Lower leg skin (tissue), 3 donors: ENCODE data around the gene RAMP2.

ENCODE experiments used
- POLR2A ChIP-seq, 2 donors: fragments of 450-650 bp; IDR thresholded peaks; one replicate each; pipeline ENCODE4 v1.6.1; 2016 to 2017; ENCODE audit warnings: antibody characterized with exemption in 2 of 2, mild to moderate bottlenecking in 1 of 2, moderate library complexity in 1 of 2
- TF ChIP-seq, protein P1 (sequence below), 3 donors: fragments of 450-650 bp; IDR thresholded peaks; one replicate each; pipeline ENCODE4 v1.5.1; 2016; ENCODE audit warnings: antibody characterized with exemption in 3 of 3, mild to moderate bottlenecking in 3 of 3, moderate library complexity in 2 of 3

DNA sequence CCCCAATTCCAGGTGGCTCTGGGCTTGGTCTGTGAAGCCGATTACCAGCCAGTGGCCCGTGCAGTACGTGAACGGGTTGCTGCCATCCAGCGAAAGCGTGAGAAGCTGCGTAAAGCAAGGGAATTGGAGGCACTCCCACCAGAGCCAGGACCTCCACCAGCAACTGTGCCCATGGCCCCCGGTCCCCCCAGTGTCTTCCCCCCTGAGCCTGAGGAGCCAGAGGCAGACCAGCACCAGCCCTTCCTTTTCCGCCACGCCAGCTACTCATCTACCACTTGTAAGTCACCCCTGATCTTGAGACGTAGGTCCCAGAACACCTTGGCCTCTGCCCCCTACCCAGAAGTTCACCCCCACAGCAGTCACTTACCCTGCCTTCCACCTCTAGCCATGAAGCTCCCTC is 26.2 kb downstream of the RAMP2 start:
- TF ChIP-seq, protein P1, sequence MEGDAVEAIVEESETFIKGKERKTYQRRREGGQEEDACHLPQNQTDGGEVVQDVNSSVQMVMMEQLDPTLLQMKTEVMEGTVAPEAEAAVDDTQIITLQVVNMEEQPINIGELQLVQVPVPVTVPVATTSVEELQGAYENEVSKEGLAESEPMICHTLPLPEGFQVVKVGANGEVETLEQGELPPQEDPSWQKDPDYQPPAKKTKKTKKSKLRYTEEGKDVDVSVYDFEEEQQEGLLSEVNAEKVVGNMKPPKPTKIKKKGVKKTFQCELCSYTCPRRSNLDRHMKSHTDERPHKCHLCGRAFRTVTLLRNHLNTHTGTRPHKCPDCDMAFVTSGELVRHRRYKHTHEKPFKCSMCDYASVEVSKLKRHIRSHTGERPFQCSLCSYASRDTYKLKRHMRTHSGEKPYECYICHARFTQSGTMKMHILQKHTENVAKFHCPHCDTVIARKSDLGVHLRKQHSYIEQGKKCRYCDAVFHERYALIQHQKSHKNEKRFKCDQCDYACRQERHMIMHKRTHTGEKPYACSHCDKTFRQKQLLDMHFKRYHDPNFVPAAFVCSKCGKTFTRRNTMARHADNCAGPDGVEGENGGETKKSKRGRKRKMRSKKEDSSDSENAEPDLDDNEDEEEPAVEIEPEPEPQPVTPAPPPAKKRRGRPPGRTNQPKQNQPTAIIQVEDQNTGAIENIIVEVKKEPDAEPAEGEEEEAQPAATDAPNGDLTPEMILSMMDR (IDR thresholded peaks at IDR 0.05): no peak
- TF ChIP-seq POLR2A (IDR thresholded peaks at IDR 0.05): no peak
